Subcutaneous preadipocyte (primary cell): ENCODE results near the gene FCER1G. TPM values are rescaled to one million over a fixed set of nuclear protein-coding genes. Genes with fewer than 3 reads are reported as not detected.

Source experiments
- total RNA-seq: library from RNA; depleted of rRNA; stranded (reverse); fragments of >200 nt; gene quantifications from 2 replicates; pipeline ENCODE4 v1.2.3, GENCODE V29; 2012

The FCER1G gene
- total RNA-seq, result 0.59 TPM in 1 of 2 replicates, not detected in the other

GRCh38 chr1:161215076-161215475, at the start of gene FCER1G:
Gene FCER1G (plus strand): TSS chr1:161215295. CDS start chr1:161215322, 27 bp downstream.

GRCh38 chr1:161165742-161166668, 49.1 kb upstream of the FCER1G start, which contains the start of gene PPOX:
Gene PPOX (plus strand): TSS chr1:161166426. CDS start chr1:161166848, 422 bp downstream.

GRCh38 chr1:161177112-161177935, 37.8 kb upstream of the FCER1G start, which contains the start of gene B4GALT3:
Gene B4GALT3 (minus strand): TSS chr1:161177507. CDS start chr1:161176060, 1,447 bp downstream.

GRCh38 chr1:161198897-161199431, 16.1 kb upstream of the FCER1G start, which contains the start of gene ADAMTS4:
Gene ADAMTS4 (minus strand): TSS chr1:161199054. CDS start chr1:161198627, 427 bp downstream.

GRCh38 chr1:161201836-161202712, 13.0 kb upstream of the FCER1G start, which contains the start of gene NDUFS2:
Gene NDUFS2 (plus strand): TSS chr1:161202367. CDS start chr1:161202386, 19 bp downstream.

GRCh38 chr1:161225534-161226319, 10.6 kb downstream of the FCER1G start, which contains the start of gene TOMM40L:
Gene TOMM40L (plus strand): TSS chr1:161226060. CDS start chr1:161226490, 430 bp downstream.

GRCh38 chr1:161238039-161238473, 23.0 kb downstream of the FCER1G start, which contains the start of gene NR1I3:
Gene NR1I3 (minus strand): TSS chr1:161238203. CDS start chr1:161236565, 1,638 bp downstream.

GRCh38 chr1:161258439-161259344, 43.6 kb downstream of the FCER1G start, which contains the start of gene PCP4L1:
Gene PCP4L1 (plus strand): TSS chr1:161258745. CDS start chr1:161258975, 230 bp downstream.

Other genes starting within 250 kb of the FCER1G start
- under 0.01 and 0.20 TPM in 2 replicates for gene F11R, start 194.1 kb upstream of the FCER1G start, total RNA-seq
- gene TSTD1, start 176.3 kb upstream of the FCER1G start, total RNA-seq, result 0.39 and 0.73 TPM in 2 replicates
- 43.7 and 44.0 TPM in 2 replicates for gene USF1, start 169.3 kb upstream of the FCER1G start, total RNA-seq
- gene ARHGAP30, start 145.4 kb upstream of the FCER1G start, total RNA-seq, result not detected in 2 replicates
- gene NECTIN4, start 125.7 kb upstream of the FCER1G start, total RNA-seq, result 0.20 TPM in 1 of 2 replicates, not detected in the other
- 0.20 and 0.73 TPM in 2 replicates for gene KLHDC9, start 116.9 kb upstream of the FCER1G start, total RNA-seq
- 16.0 and 25.4 TPM in 2 replicates for gene PFDN2, start 97.3 kb upstream of the FCER1G start, total RNA-seq
- gene NIT1, start 97.2 kb upstream of the FCER1G start, total RNA-seq, result 17.3 and 19.5 TPM in 2 replicates
- 23.3 and 27.2 TPM in 2 replicates for gene DEDD, start 82.6 kb upstream of the FCER1G start, total RNA-seq
- 42.8 and 63.6 TPM in 2 replicates for gene UFC1, start 61.3 kb upstream of the FCER1G start, total RNA-seq
- gene USP21, start 55.8 kb upstream of the FCER1G start, total RNA-seq, result 8.1 and 8.6 TPM in 2 replicates
- 8.8 and 10.8 TPM in 2 replicates for gene PPOX, start 48.9 kb upstream of the FCER1G start, total RNA-seq
- gene B4GALT3, start 37.8 kb upstream of the FCER1G start, total RNA-seq, result 12.1 and 20.3 TPM in 2 replicates
- gene ADAMTS4, start 16.2 kb upstream of the FCER1G start, total RNA-seq, result 1.8 and 2.9 TPM in 2 replicates
- 98.5 and 108 TPM in 2 replicates for gene NDUFS2, start 12.9 kb upstream of the FCER1G start, total RNA-seq
- gene APOA2, start 8.3 kb downstream of the FCER1G start, total RNA-seq, result not detected in 2 replicates
- 8.5 and 10.4 TPM in 2 replicates for gene TOMM40L, start 10.8 kb downstream of the FCER1G start, total RNA-seq
- not detected in 2 replicates for gene NR1I3, start 22.9 kb downstream of the FCER1G start, total RNA-seq
- gene PCP4L1, start 43.5 kb downstream of the FCER1G start, total RNA-seq, result not detected in 2 replicates
- 1.8 and 2.9 TPM in 2 replicates for gene MPZ, start 94.7 kb downstream of the FCER1G start, total RNA-seq
- 23.7 and 27.2 TPM in 2 replicates for gene SDHC, start 99.1 kb downstream of the FCER1G start, total RNA-seq
- gene CFAP126, start 152.6 kb downstream of the FCER1G start, total RNA-seq, result not detected in 2 replicates